ENCODE measurements around the gene TACO1. TPM values are rescaled to one million over a fixed set of nuclear protein-coding genes. Genes with fewer than 3 reads are reported as not detected.
A peak's percentile ranks its signal among the peaks of the same experiment; 100 is the strongest.

The TACO1 gene
- total and polyA plus RNA-seq, 2 donors from 2014 or later: 18.4 to 80.1 TPM

DNA sequence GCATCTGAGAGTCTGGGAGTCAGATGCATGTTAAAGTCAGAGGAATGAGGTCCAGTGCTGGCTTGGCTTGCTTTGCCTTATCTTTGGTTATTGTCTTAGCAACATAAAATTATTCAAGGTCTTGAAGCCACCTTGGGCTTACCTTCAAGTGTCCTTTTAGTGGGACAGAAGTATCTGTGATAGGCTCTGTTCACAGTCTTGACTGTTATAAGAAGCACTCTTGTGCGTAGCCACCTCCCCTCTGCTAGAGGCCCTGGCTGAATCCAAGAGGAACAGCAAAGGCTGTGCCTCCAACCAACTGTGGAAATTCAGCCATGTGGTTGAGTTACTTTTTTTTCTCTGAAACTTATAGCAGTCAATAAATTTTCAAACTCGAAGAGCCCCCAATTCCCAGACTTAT is 13.0 kb downstream of the TACO1 start:
- no peak overlapping the region for H3K9ac ChIP-seq (ENCODE audit: low read length in 3 of 3)
- H3K27ac ChIP-seq (ENCODE audit: low read depth in 2 of 2, low read length in 2 of 2): no peak overlapping the region
- H3K4me3 ChIP-seq (ENCODE audit: low read length in 3 of 3): no peak overlapping the region
- H3K9me3 ChIP-seq (ENCODE audit: control insufficient read depth in 2 of 3, insufficient read depth in 1 of 3, low read length in 3 of 3): no peaks in the 10 kb centered on the region
- H3K27me3 ChIP-seq (ENCODE audit: control insufficient read depth, insufficient read depth, low read length): no peaks in the 10 kb centered on the region
- no peak for FAIRE-seq
- intact Hi-C loops (cut with DNase I): no loop called here
- H3K36me3 ChIP-seq (ENCODE audit: control insufficient read depth in 2 of 3, insufficient read depth in 3 of 3, low read length in 3 of 3): peaks cover 0 to 1% (median under 1%) of the 10 kb centered on the region in 3 donors
- H3K4me1 ChIP-seq (ENCODE audit: control insufficient read depth in 2 of 3, insufficient read depth in 2 of 3, low read depth in 1 of 3, low read length in 3 of 3): no peaks in the 10 kb centered on the region
- no peak for DNase-seq
- TF ChIP-seq, protein P1, sequence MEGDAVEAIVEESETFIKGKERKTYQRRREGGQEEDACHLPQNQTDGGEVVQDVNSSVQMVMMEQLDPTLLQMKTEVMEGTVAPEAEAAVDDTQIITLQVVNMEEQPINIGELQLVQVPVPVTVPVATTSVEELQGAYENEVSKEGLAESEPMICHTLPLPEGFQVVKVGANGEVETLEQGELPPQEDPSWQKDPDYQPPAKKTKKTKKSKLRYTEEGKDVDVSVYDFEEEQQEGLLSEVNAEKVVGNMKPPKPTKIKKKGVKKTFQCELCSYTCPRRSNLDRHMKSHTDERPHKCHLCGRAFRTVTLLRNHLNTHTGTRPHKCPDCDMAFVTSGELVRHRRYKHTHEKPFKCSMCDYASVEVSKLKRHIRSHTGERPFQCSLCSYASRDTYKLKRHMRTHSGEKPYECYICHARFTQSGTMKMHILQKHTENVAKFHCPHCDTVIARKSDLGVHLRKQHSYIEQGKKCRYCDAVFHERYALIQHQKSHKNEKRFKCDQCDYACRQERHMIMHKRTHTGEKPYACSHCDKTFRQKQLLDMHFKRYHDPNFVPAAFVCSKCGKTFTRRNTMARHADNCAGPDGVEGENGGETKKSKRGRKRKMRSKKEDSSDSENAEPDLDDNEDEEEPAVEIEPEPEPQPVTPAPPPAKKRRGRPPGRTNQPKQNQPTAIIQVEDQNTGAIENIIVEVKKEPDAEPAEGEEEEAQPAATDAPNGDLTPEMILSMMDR (IDR thresholded peaks at IDR 0.05; ENCODE audit: borderline replicate concordance, extremely low read depth, insufficient read depth): no peak

DNA sequence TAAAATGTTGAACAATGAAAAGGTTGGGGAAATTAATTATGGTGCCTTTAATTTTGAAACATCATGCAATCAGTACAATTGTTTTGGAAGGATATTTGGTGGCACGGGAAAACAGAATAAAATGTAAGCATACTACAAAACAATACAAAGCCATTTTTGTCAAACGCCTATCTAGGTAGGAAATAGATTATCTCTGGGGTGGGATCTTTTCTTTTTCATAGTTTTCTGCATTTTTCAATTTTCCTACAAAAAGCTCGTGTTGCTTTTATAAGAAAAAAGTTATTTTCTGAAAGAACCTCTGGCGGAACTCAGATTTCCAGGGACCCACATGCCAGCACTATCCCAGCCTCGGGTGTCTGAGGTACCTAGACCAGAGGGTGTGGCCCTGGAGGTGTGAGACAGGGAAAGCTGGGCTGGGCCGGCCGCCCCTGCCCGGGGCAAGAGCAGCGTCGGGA is 20.6 kb downstream of the TACO1 start:
- Histone ChIP-seq H3K9me3 (ENCODE audit: control insufficient read depth in 2 of 3, insufficient read depth in 1 of 3, low read length in 3 of 3) (no peaks in the 10 kb centered on the region), H3K4me3 (ENCODE audit: low read length in 3 of 3) (peak overlapping the region; percentile 44 to 73 (median 66)), H3K9ac (ENCODE audit: low read length in 3 of 3) (peak overlapping the region in 2 of 3 donors; percentile 61 to 67), H3K27me3 (ENCODE audit: control insufficient read depth, insufficient read depth, low read length) (no peaks in the 10 kb centered on the region), H3K27ac (ENCODE audit: low read depth in 2 of 2, low read length in 2 of 2) (peak overlapping the region in 1 of 2 donors; percentile 13), H3K36me3 (ENCODE audit: control insufficient read depth in 2 of 3, insufficient read depth in 3 of 3, low read length in 3 of 3) (no peaks in the 10 kb centered on the region), H3K4me1 (ENCODE audit: control insufficient read depth in 2 of 3, insufficient read depth in 2 of 3, low read depth in 1 of 3, low read length in 3 of 3) (peaks cover 0 to 14% (median 7%) of the 10 kb centered on the region in 3 donors)
- FAIRE-seq (no peak), DNase-seq (no peak)
- TF ChIP-seq, protein P1 (IDR thresholded peaks at IDR 0.05; ENCODE audit: borderline replicate concordance, extremely low read depth, insufficient read depth): no peak
- intact Hi-C loops (cut with DNase I): no loop called here

DNA sequence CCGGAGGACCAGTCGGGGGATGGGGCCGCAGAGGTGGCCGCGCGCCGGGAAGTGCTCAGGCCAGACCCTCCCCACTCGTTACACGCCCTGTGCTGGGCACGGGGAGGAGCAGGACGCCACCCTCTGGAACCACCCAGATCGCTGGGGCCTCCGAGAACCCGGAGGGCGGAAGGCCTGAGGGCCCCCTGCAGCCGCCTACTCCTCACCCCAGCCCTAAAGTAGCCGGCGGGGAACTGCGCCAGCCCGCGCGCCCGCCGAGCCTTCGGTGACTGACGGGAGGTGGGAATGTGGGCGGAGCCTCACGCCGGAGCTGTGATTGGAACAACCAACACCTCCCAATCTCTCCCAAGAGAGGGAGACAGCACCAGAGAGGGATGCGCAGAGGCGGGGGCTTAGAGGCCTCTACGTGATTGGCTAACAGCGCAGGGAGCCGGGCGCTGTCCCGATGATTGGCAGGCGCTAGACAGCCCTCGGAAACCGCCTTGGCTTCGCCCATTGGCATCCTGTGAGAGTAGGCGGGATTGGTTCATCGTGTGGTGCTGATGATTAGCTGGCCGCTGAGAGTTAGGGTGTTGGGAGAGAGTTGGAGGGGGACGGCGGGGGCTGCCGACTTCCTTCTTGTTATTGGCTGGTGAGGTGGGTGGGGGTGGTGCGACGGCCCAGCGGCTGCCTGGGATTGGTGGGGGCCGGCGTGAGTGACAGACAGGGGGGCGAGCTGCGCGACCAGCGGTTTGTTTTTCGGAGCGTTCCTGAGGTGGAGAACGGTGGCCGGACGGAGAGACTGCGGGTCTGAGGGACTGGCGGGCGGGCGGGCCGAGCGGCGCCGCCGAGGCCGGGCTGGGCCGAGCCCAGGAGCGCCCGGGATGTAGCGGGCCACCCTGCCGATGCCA is 21.2 kb downstream of the TACO1 start, which contains the start of gene MAP3K3:
TSS of gene MAP3K3 (plus strand) at position 734 of the 890 bp plus-strand sequence. CDS start 343 bp downstream, outside the sequence.
- Histone ChIP-seq H3K27ac (ENCODE audit: low read depth in 2 of 2, low read length in 2 of 2) (peak within 1 kb of the TSS; percentile 66 to 76), H3K4me3 (ENCODE audit: low read length in 3 of 3) (peak within 1 kb of the TSS; percentile 45 to 79 (median 75)), H3K9ac (ENCODE audit: low read length in 3 of 3) (peak within 1 kb of the TSS; percentile 21 to 67 (median 61)), H3K9me3 (ENCODE audit: control insufficient read depth in 2 of 3, insufficient read depth in 1 of 3, low read length in 3 of 3) (no peaks in the 10 kb centered on the region), H3K4me1 (ENCODE audit: control insufficient read depth in 2 of 3, insufficient read depth in 2 of 3, low read depth in 1 of 3, low read length in 3 of 3) (peaks cover 0 to 20% (median 13%) of the 10 kb centered on the region in 3 donors), H3K36me3 (ENCODE audit: control insufficient read depth in 2 of 3, insufficient read depth in 3 of 3, low read length in 3 of 3) (no peaks in the 10 kb centered on the region), H3K27me3 (ENCODE audit: control insufficient read depth, insufficient read depth, low read length) (no peaks in the 10 kb centered on the region)
- DNase-seq (peak; percentile 100), FAIRE-seq (peak; percentile 98)
- intact Hi-C loops (cut with DNase I): no loop called here
- TF ChIP-seq, protein P1 (IDR thresholded peaks at IDR 0.05; ENCODE audit: borderline replicate concordance, extremely low read depth, insufficient read depth): no peak
